ENCODE results near the gene AHSP.

DNA sequence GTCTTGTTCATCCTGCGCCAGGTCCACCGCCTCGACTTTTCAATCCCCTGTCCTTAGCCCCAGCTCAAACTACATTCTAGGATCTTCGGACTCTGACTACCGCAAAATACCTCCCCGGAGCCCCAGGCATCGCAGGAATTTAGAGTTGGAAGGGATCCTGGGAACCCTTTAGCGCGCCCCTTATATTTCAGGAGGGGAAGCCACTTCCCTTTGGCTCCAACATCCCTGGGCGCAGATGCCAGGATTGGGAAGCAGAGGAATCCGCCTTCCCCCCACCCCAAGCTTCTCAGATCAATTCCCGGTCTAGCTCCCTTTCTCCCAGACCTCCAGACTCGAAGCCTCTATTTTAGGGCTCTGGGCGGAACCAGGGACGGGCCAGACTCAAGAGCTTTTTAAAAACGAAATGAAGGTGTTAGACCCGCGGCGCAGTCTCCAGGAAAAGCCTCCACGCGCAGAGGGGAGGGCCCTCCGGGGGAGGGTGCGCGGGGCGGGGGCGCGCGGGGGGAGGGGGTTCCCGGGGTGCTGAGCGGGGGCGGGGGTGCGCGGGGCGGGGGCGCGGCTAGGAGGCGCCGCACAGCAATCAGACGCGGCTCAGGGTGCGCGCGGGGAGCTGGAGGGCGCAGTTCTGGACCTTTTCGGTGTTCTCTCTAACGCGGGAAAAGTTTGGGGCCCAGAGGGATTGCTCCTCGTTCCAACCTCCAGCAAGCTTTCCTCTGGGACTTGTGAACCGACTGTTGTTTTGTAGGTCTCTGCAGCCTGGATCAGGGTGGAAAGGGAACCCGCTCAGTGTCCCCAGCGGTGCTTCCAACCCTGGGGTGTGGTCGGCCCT lies 1.6 kb downstream of the AHSP start:
- TF ChIP-seq, protein P1, sequence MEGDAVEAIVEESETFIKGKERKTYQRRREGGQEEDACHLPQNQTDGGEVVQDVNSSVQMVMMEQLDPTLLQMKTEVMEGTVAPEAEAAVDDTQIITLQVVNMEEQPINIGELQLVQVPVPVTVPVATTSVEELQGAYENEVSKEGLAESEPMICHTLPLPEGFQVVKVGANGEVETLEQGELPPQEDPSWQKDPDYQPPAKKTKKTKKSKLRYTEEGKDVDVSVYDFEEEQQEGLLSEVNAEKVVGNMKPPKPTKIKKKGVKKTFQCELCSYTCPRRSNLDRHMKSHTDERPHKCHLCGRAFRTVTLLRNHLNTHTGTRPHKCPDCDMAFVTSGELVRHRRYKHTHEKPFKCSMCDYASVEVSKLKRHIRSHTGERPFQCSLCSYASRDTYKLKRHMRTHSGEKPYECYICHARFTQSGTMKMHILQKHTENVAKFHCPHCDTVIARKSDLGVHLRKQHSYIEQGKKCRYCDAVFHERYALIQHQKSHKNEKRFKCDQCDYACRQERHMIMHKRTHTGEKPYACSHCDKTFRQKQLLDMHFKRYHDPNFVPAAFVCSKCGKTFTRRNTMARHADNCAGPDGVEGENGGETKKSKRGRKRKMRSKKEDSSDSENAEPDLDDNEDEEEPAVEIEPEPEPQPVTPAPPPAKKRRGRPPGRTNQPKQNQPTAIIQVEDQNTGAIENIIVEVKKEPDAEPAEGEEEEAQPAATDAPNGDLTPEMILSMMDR (IDR thresholded peaks at IDR 0.05) = no peak
- TF ChIP-seq POLR2A (IDR thresholded peaks at IDR 0.05) (no peak), EP300 (IDR thresholded peaks at IDR 0.05) (no peak)

Data from ovary (tissue), 3 donors.